Measurements from ENCODE around the gene TMSB10. TPM values are rescaled to one million over a fixed set of nuclear protein-coding genes. Genes with fewer than 3 reads are reported as not detected.

TMSB10 gene
- polyA plus RNA-seq, 1 donor (not counting 4 experiments of a cell fraction or from before 2014, with no cell fraction given), result 3,595 TPM

GRCh38 chr2:84953535-84953934 is 48.1 kb downstream of the TMSB10 start:
- DNase-seq (ENCODE audit: low read depth, low spot score) (no peak), FAIRE-seq (no peak)
- Histone ChIP-seq H4K20me1 (ENCODE audit: control insufficient read depth, extremely low read depth, insufficient read depth, low read length) (no peaks in the 10 kb centered on the region), H3K9me1 (ENCODE audit: control insufficient read depth, extremely low read depth, insufficient read depth, low read length) (no peaks in the 10 kb centered on the region), H3K9me3 (ENCODE audit: control insufficient read depth, low read depth, low read length) (no peaks in the 10 kb centered on the region), H2AFZ (ENCODE audit: control insufficient read depth, low read length) (no peak overlapping the region), H3K79me2 (ENCODE audit: control insufficient read depth, insufficient read depth, low read length) (no peaks in the 10 kb centered on the region), H3K4me1 (ENCODE audit: control insufficient read depth, extremely low read depth, insufficient read depth, low read length) (peaks cover 15% of the 10 kb centered on the region), H3K4me3 (ENCODE audit: control insufficient read depth in 2 of 3, extremely low read depth in 1 of 3, insufficient read depth in 2 of 3, low read depth in 1 of 3, low read length in 3 of 3) (no peak overlapping the region), H3K27ac (ENCODE audit: control insufficient read depth, insufficient read depth, low read length) (no peak overlapping the region), H3K36me3 (ENCODE audit: control insufficient read depth in 2 of 2, extremely low read depth in 1 of 2, insufficient read depth in 2 of 2, low read length in 2 of 2) (no peaks in the 10 kb centered on the region), H3K27me3 (ENCODE audit: control insufficient read depth, extremely low read depth, insufficient read depth, low read length) (no peaks in the 10 kb centered on the region), H3K9ac (ENCODE audit: control insufficient read depth, extremely low read depth, insufficient read depth, low read length) (no peak overlapping the region), H3K4me2 (ENCODE audit: control insufficient read depth, extremely low read depth, insufficient read depth, low read depth, low read length) (no peak overlapping the region)
- TF ChIP-seq CTCF (optimal IDR thresholded peaks at IDR 0.05 in 1 of 3, IDR thresholded peaks at IDR 0.05 in 1 of 3, conservative IDR thresholded peaks at IDR 0.05 in 1 of 3; ENCODE audit: extremely low read depth in 1 of 3, insufficient read depth in 2 of 3, low read length in 3 of 3), result no peak
- no peak for TF ChIP-seq EZH2 (IDR thresholded peaks at IDR 0.05; ENCODE audit: low read length)
- dilution Hi-C loops (cut with MboI; ENCODE audit: extremely low pct_ligation_motif_present, low sequenced_read_pairs), result no loop called here

- Histone ChIP-seq H3K4me2 (ENCODE audit: control insufficient read depth, extremely low read depth, insufficient read depth, low read depth, low read length) (no peak overlapping the region), H3K4me3 (ENCODE audit: control insufficient read depth in 2 of 3, extremely low read depth in 1 of 3, insufficient read depth in 2 of 3, low read depth in 1 of 3, low read length in 3 of 3) (no peak overlapping the region), H3K9me1 (ENCODE audit: control insufficient read depth, extremely low read depth, insufficient read depth, low read length) (no peaks in the 10 kb centered on the region), H3K4me1 (ENCODE audit: control insufficient read depth, extremely low read depth, insufficient read depth, low read length) (peaks cover 23% of the 10 kb centered on the region), H2AFZ (ENCODE audit: control insufficient read depth, low read length) (no peak overlapping the region), H3K36me3 (ENCODE audit: control insufficient read depth in 2 of 2, extremely low read depth in 1 of 2, insufficient read depth in 2 of 2, low read length in 2 of 2) (no peaks in the 10 kb centered on the region), H3K79me2 (ENCODE audit: control insufficient read depth, insufficient read depth, low read length) (no peaks in the 10 kb centered on the region), H3K9me3 (ENCODE audit: control insufficient read depth, low read depth, low read length) (no peaks in the 10 kb centered on the region), H3K27ac (ENCODE audit: control insufficient read depth, insufficient read depth, low read length) (no peak overlapping the region), H3K9ac (ENCODE audit: control insufficient read depth, extremely low read depth, insufficient read depth, low read length) (no peak overlapping the region), H4K20me1 (ENCODE audit: control insufficient read depth, extremely low read depth, insufficient read depth, low read length) (no peaks in the 10 kb centered on the region), H3K27me3 (ENCODE audit: control insufficient read depth, extremely low read depth, insufficient read depth, low read length) (no peaks in the 10 kb centered on the region)
- dilution Hi-C loops (cut with MboI; ENCODE audit: extremely low pct_ligation_motif_present, low sequenced_read_pairs), result no loop called here
- no peak for FAIRE-seq
- DNase-seq (ENCODE audit: low read depth, low spot score), result no peak
- no peak for TF ChIP-seq EZH2 (IDR thresholded peaks at IDR 0.05; ENCODE audit: low read length)
- no peak for TF ChIP-seq CTCF (optimal IDR thresholded peaks at IDR 0.05 in 1 of 3, IDR thresholded peaks at IDR 0.05 in 1 of 3, conservative IDR thresholded peaks at IDR 0.05 in 1 of 3; ENCODE audit: extremely low read depth in 1 of 3, insufficient read depth in 2 of 3, low read length in 3 of 3)
Observed at GRCh38 chr2:84954329-84954728, 48.9 kb downstream of the TMSB10 start.

Other genes starting within 250 kb of the TMSB10 start
- gene TRABD2A, start 24.6 kb upstream of the TMSB10 start, polyA plus RNA-seq, result 0.44 to 0.86 TPM (median 0.54 TPM) in 3 replicates
- gene KCMF1, start 65.5 kb downstream of the TMSB10 start, polyA plus RNA-seq, result 75.9 to 111 TPM (median 95.1 TPM) in 3 replicates
- gene TCF7L1, start 227.7 kb downstream of the TMSB10 start, polyA plus RNA-seq, result 0.82 to 2.6 TPM (median 1.0 TPM) in 3 replicates

Data from keratinocyte (primary cell).